Measurements from ENCODE around the gene EXOC4. TPM values are rescaled to one million over a fixed set of nuclear protein-coding genes. Genes with fewer than 3 reads are reported as not detected.

Gene EXOC4
- total RNA-seq, 1 experiment from 2014 or later = 71.0 TPM

- TF ChIP-seq POLR2AphosphoS5 (IDR thresholded peaks at IDR 0.05; ENCODE audit: low read depth, low read length) = no peak
- TF ChIP-seq SIN3A (IDR thresholded peaks at IDR 0.05; ENCODE audit: borderline replicate concordance, insufficient read depth, low read depth, low read length) = no peak
- TF ChIP-seq TCF7L2 (IDR thresholded peaks at IDR 0.05; ENCODE audit: low read depth, low read length) = no peak
- no peak for TF ChIP-seq REST (IDR thresholded peaks at IDR 0.05; ENCODE audit: insufficient read depth in 1 of 2, low read depth in 2 of 2, low read length in 1 of 2)
- TF ChIP-seq CTCF (IDR thresholded peaks at IDR 0.05) = no peak
- in situ Hi-C loops (cut with HindIII; ENCODE audit: low pct_unique_long_range_greater_than_20kb, low sequenced_read_pairs) = no loop called here
- no peak overlapping the region for H3K27ac ChIP-seq (ENCODE audit: low read length)
- H3K9me3 ChIP-seq (ENCODE audit: control insufficient read depth, insufficient read depth, low read depth, low read length) = no peaks in the 10 kb centered on the region
- intact Hi-C loops (cut with micrococcal nuclease; ENCODE audit: unreplicated experiment) = no loop called here
- POLR2A ChIA-PET = interaction anchor here (0.5 kb wide), 1 partner anchor 178 kb away, joined by 3 read pairs; no protein-coding TSS in a partner anchor
- H3K36me3 ChIP-seq (ENCODE audit: control insufficient read depth, insufficient read depth, low read length) = no peaks in the 10 kb centered on the region
- no peaks in the 10 kb centered on the region for H3K27me3 ChIP-seq (ENCODE audit: control insufficient read depth, insufficient read depth, low read length)
- ATAC-seq = no peak
- DNase-seq (ENCODE audit: low read depth, low spot score) = no peak
- CTCF ChIA-PET = no interaction called here
- H3K4me1 ChIP-seq (ENCODE audit: control insufficient read depth, insufficient read depth, low read length) = no peaks in the 10 kb centered on the region
- no peak overlapping the region for H3K4me3 ChIP-seq (ENCODE audit: low read depth in 2 of 2, low read length in 2 of 2)
- BruUV-seq (replicated peaks) = no TSS peak
These were observed 584.3 kb downstream of the EXOC4 start for GRCh38 chr7:133837224-133837623.

GRCh38 chr7:133839121-133839520, 586.2 kb downstream of the EXOC4 start:
- CTCF ChIA-PET = no interaction called here
- H3K27ac ChIP-seq (ENCODE audit: low read length) = no peak overlapping the region
- intact Hi-C loops (cut with micrococcal nuclease; ENCODE audit: unreplicated experiment) = no loop called here
- no peaks in the 10 kb centered on the region for H3K9me3 ChIP-seq (ENCODE audit: control insufficient read depth, insufficient read depth, low read depth, low read length)
- H3K27me3 ChIP-seq (ENCODE audit: control insufficient read depth, insufficient read depth, low read length) = no peaks in the 10 kb centered on the region
- no peaks in the 10 kb centered on the region for H3K36me3 ChIP-seq (ENCODE audit: control insufficient read depth, insufficient read depth, low read length)
- no peaks in the 10 kb centered on the region for H3K4me1 ChIP-seq (ENCODE audit: control insufficient read depth, insufficient read depth, low read length)
- BruUV-seq (replicated peaks) = no TSS peak
- TF ChIP-seq TCF7L2 (IDR thresholded peaks at IDR 0.05; ENCODE audit: low read depth, low read length) = no peak
- no peak for TF ChIP-seq REST (IDR thresholded peaks at IDR 0.05; ENCODE audit: insufficient read depth in 1 of 2, low read depth in 2 of 2, low read length in 1 of 2)
- no peak for TF ChIP-seq SIN3A (IDR thresholded peaks at IDR 0.05; ENCODE audit: borderline replicate concordance, insufficient read depth, low read depth, low read length)
- TF ChIP-seq CTCF (IDR thresholded peaks at IDR 0.05) = no peak
- DNase-seq (ENCODE audit: low read depth, low spot score) = no peak
- H3K4me3 ChIP-seq (ENCODE audit: low read depth in 2 of 2, low read length in 2 of 2) = no peak overlapping the region
- in situ Hi-C loops (cut with HindIII; ENCODE audit: low pct_unique_long_range_greater_than_20kb, low sequenced_read_pairs) = no loop called here
- ATAC-seq = no peak
- POLR2A ChIA-PET = no interaction called here

Data from Panc1 (cell line).